HepG2 (cell line): ENCODE data around the gene ZMIZ1. TPM values are rescaled to one million over a fixed set of nuclear protein-coding genes. Genes with fewer than 3 reads are reported as not detected.
A peak's percentile ranks its signal among the peaks of the same experiment; 100 is the strongest.

Experiments
- ARID5B ChIP-seq: IDR thresholded peaks from 2 replicates; pipeline ENCODE4 v1.4.0; 2020; ENCODE audit warnings: mild to moderate bottlenecking, missing genetic modification reagents
- BRD4 ChIP-seq: sonication (generic); formaldehyde crosslinking; IDR thresholded peaks from 2 replicates; pipeline ENCODE4 v1.4.0; 2020; ENCODE audit warnings: missing genetic modification reagents
- CERS6 ChIP-seq: sonication (generic); formaldehyde crosslinking; IDR thresholded peaks from 2 replicates; pipeline ENCODE4 v1.5.0; 2020; ENCODE audit warnings: missing genetic modification reagents
- CSRNP1 ChIP-seq: sonication (generic); formaldehyde crosslinking; IDR thresholded peaks from 2 replicates; pipeline ENCODE4 v1.8.1; 2023; ENCODE audit warnings: mild to moderate bottlenecking, missing genetic modification reagents
- DMAP1 ChIP-seq: IDR thresholded peaks from 2 replicates; pipeline ENCODE4 v1.6.1; 2016
- DRAP1 ChIP-seq: IDR thresholded peaks from 2 replicates; pipeline ENCODE4 v1.6.1; 2016; ENCODE audit warnings: missing genetic modification reagents, missing compliant biosample characterization
- HIVEP1 ChIP-seq: sonication (generic); formaldehyde crosslinking; IDR thresholded peaks from 2 replicates; pipeline ENCODE4 v1.4.0; 2020; ENCODE audit warnings: mild to moderate bottlenecking, missing genetic modification reagents
- HMG20B ChIP-seq: conservative IDR thresholded peaks from 2 replicates; pipeline ENCODE4 v1.6.1; 2016; ENCODE audit warnings: missing genetic modification reagents, missing compliant biosample characterization
- HMGXB4 ChIP-seq, 2 experiments: sonication (generic) in 1 of 2; formaldehyde crosslinking in 1 of 2; IDR thresholded peaks; 2 replicates each; pipeline versions ENCODE4 v1.4.0 to v1.6.1; 2018 to 2020; ENCODE audit warnings: missing genetic modification reagents in 2 of 2, borderline replicate concordance in 1 of 2, low read depth in 1 of 2, mild to moderate bottlenecking in 1 of 2, missing biosample characterization in 1 of 2
- HOXA5 ChIP-seq: sonication (generic); formaldehyde crosslinking; IDR thresholded peaks from 2 replicates; pipeline ENCODE4 v1.4.0; 2020; ENCODE audit warnings: missing genetic modification reagents
- JDP2 ChIP-seq: sonication (generic); formaldehyde crosslinking; IDR thresholded peaks from 2 replicates; pipeline ENCODE4 v1.8.1; 2022; ENCODE audit warnings: missing genetic modification reagents, borderline replicate concordance
- MAFF ChIP-seq: IDR thresholded peaks from 2 replicates; pipeline ENCODE4 v1.6.1; 2011; ENCODE audit warnings: low read depth, low read length, improper control_type of control experiment
- MLX ChIP-seq: IDR thresholded peaks from 2 replicates; pipeline ENCODE4 v1.6.1; 2016
- NFE2L1 ChIP-seq: sonication (generic); formaldehyde crosslinking; IDR thresholded peaks from 2 replicates; pipeline ENCODE4 v1.4.0; 2020; ENCODE audit warnings: missing genetic modification reagents, mild to moderate bottlenecking, borderline replicate concordance
- SRF ChIP-seq: IDR thresholded peaks from 2 replicates; pipeline ENCODE4 v1.6.1; 2011; ENCODE audit warnings: mild to moderate bottlenecking, low read depth, low read length, moderate library complexity
- TRIM24 ChIP-seq: sonication (generic); formaldehyde crosslinking; IDR thresholded peaks from 2 replicates; pipeline ENCODE4 v1.8.0; 2022; ENCODE audit warnings: mild to moderate bottlenecking, missing genetic modification reagents
- ZFP62 ChIP-seq: sonication (generic); formaldehyde crosslinking; IDR thresholded peaks from 2 replicates; pipeline ENCODE4 v1.4.0; 2020; ENCODE audit warnings: missing genetic modification reagents
- ZKSCAN1 ChIP-seq: fragments of 150-350 bp; IDR thresholded peaks from 2 replicates; pipeline ENCODE4 v1.6.1; 2014; ENCODE audit warnings: low read length
- ZNF282 ChIP-seq: fragments of 450-650 bp; IDR thresholded peaks from 2 replicates; pipeline ENCODE4 v1.6.1; 2018; ENCODE audit not compliant: partially characterized antibody
- ZNF367 ChIP-seq: sonication (generic); formaldehyde crosslinking; IDR thresholded peaks from 2 replicates; pipeline ENCODE4 v1.4.0; 2020; ENCODE audit warnings: missing genetic modification reagents, borderline replicate concordance
- ZNF616 ChIP-seq: sonication (generic); formaldehyde crosslinking; IDR thresholded peaks from 2 replicates; pipeline ENCODE4 v1.5.0; 2020; ENCODE audit warnings: low read depth, mild to moderate bottlenecking, missing genetic modification reagents
- ZSCAN12 ChIP-seq: sonication (generic); formaldehyde crosslinking; IDR thresholded peaks from 2 replicates; pipeline ENCODE4 v1.9.0; 2021; ENCODE audit warnings: mild to moderate bottlenecking, missing genetic modification reagents
- ZSCAN9 ChIP-seq: IDR thresholded peaks from 2 replicates; pipeline ENCODE4 v1.6.1; 2016; ENCODE audit warnings: borderline replicate concordance
- polyA plus RNA-seq, 8 experiments: library from polyadenylated mRNA; depleted of rRNA in 3 of 8; stranded (reverse) in 7 of 8; unstranded in 1 of 8; fragments of >200 nt; fragmentation: Illumina TruSeq in 4 of 8; extraction: Trizol in 4 of 8; gene quantifications; 2 replicates each; pipeline versions ENCODE4 v1.2.1 to v1.2.3, GENCODE V29; 2011 to 2016; ENCODE audit warnings: low read depth in 4 of 8, missing spikeins in 1 of 8, mixed read lengths in 1 of 8; ENCODE audit not compliant: insufficient read depth in 1 of 8
- total RNA-seq, 5 experiments: library from RNA; depleted of rRNA; stranded (reverse); fragments of >200 nt; fragmentation: Illumina TruSeq; extraction: Trizol; gene quantifications; 2 replicates each; pipeline ENCODE4 v1.2.3, GENCODE V29; 2016; ENCODE audit warnings: low read depth in 1 of 5

Gene ZMIZ1
- total and polyA plus RNA-seq, 2 of the 13 experiments (the other 11 are each of a cell fraction or from before 2014, with no cell fraction given): 5.3 to 10.2 TPM

GRCh38 chr10:79184145-79184625 is 115.4 kb downstream of the ZMIZ1 start (continued):
- TF ChIP-seq MLX (peak; percentile 97), ZSCAN12 (CRISPR knock-in tag) (no peak), DMAP1 (CRISPR knock-in tag) (0 out of 2 replicates have a peak, but pooled peaks have one; percentile 43), HOXA5 (no peak), CERS6 (CRISPR knock-in tag) (no peak), DRAP1 (CRISPR knock-in tag) (peak; percentile 66; the same call in 1 of the 2 replicates), BRD4 (CRISPR knock-in tag) (no peak), CSRNP1 (CRISPR knock-in tag) (no peak), ZNF616 (CRISPR knock-in tag) (no peak), ZNF282 (no peak), NFE2L1 (CRISPR knock-in tag) (no peak), ZKSCAN1 (no peak), HIVEP1 (no peak), TRIM24 (CRISPR knock-in tag) (no peak), JDP2 (CRISPR knock-in tag) (no peak), SRF (no peak), MAFF (peak; percentile 63), ZSCAN9 (CRISPR knock-in tag) (no peak), ZFP62 (CRISPR knock-in tag) (no peak), HMGXB4 (CRISPR knock-in tag; IDR thresholded peaks at IDR 0.05; ENCODE audit: borderline replicate concordance in 1 of 2, low read depth in 1 of 2) (peak in 1 of 2 experiments; percentile 59; a peak in 1 of 4 replicates), ZNF367 (CRISPR knock-in tag) (no peak), ARID5B (CRISPR knock-in tag) (peak; percentile 85), HMG20B (CRISPR knock-in tag) (0 out of 2 replicates have a peak, but pooled peaks have one; percentile 25)
